Vagina (tissue), 2 donors: ENCODE data around the gene FAF1.

Experiments
- CTCF ChIP-seq, 3 experiments: fragments of 450-650 bp in 2 of 3; fragments of 200-600 bp in 1 of 3; sonication (generic) in 1 of 3; IDR thresholded peaks; one replicate each; pipeline ENCODE4 v1.5.1; 2017 to 2019; ENCODE audit warnings: antibody characterized with exemption in 3 of 3, mild to moderate bottlenecking in 2 of 3, moderate library complexity in 2 of 3
- POLR2A ChIP-seq, 2 donors: fragments of 450-650 bp; IDR thresholded peaks; one replicate each; pipeline ENCODE4 v1.6.1; 2017; ENCODE audit warnings: antibody characterized with exemption in 2 of 2, mild to moderate bottlenecking in 2 of 2, moderate library complexity in 2 of 2
- POLR2AphosphoS5 ChIP-seq, 2 donors: sonication (generic); formaldehyde crosslinking; IDR thresholded peaks; one replicate each; pipeline ENCODE4 v1.9.0; 2017; ENCODE audit warnings: antibody characterized with exemption in 2 of 2, mild to moderate bottlenecking in 2 of 2, low read depth in 1 of 2; ENCODE audit not compliant: insufficient read depth in 1 of 2

- TF ChIP-seq CTCF (IDR thresholded peaks at IDR 0.05) (no peak), POLR2A (IDR thresholded peaks at IDR 0.05) (no peak), POLR2AphosphoS5 (IDR thresholded peaks at IDR 0.05; ENCODE audit: insufficient read depth in 1 of 2, low read depth in 1 of 2) (no peak)
Observed at GRCh38 chr1:50720457-50721053, 239.5 kb downstream of the FAF1 start.
